GM18951 (cell line): Measurements from ENCODE around the gene SH3BP5.

Experiments
- POLR2A ChIP-seq: IDR thresholded peaks from 4 replicates; pipeline ENCODE4 v1.6.1; 2011; ENCODE audit warnings: mild to moderate bottlenecking; ENCODE audit not compliant: insufficient read length, insufficient read depth; ENCODE audit errors: extremely low read depth
- in situ Hi-C: fragments of 300-500 bp; cut with MboI; formaldehyde crosslinking; loops from one replicate; pipeline ENCODE4 v1.12.0; 2022; ENCODE audit warnings: low sequenced_read_pairs, mixed read lengths, inconsistent platforms; ENCODE audit not compliant: unreplicated experiment

Gene SH3BP5

DNA sequence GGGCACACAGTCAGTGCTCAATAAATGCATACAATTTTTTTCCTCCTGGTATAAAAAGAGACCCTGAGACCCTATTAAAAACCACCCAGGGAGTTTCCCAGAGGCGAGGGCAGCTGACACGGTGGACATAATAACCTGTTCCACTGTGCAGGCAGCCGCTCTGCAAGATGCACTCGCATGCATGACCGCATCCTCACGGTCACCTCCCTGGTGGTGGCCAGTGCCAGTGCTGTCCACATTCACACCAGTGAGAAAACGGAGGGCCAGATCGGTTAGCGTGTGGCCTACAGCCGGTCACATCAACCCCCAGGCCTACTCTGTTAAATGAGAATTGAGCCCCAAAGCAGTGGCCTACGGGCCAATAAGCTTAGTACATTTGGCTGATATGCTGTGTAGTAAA lies 24.8 kb downstream of the SH3BP5 start:
- in situ Hi-C loops: no loop called here
- TF ChIP-seq POLR2A: no peak

DNA sequence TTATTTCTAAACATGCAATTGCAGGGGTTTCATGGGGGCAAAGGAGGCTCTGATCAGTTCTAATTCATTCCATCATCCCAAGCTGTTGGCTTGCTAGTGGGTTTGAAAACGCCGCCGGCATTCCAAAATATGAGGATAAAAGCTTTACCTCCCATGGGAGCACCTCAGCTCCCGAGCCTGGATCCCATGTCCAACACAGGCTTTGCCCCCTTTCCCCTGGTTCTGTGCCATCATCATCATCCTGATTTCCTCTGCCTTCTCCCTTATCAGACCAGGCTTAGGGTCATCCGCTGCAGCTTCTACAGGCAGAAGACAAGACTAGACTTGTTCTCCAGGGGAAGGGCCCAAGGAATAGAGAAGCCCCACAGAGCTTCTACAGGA lies 25.4 kb downstream of the SH3BP5 start:
- in situ Hi-C loops: no loop called here
- no peak for TF ChIP-seq POLR2A

DNA sequence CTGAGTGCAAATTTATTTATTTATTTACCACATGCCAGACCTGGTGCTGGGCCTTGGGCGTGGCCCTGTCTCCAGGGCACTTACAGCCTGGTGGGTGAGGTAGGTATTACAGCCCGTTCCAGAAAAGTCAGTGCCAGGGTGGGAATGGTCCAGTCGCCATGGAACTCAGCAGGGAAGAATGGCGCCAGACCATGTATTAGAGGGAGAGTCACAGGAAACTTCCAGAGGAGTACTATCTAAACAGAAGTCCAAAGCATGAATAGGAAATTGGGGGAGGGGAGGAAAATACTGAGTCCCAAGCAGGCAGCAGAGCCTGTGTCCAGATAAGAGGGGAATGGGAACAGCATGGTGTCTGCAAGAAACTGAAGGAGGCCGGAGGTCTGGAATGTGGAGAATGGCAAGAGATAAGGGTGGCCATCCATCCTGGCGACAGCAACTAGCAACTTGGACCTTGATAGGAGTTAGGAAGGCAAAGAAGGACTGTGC lies 27.0 kb downstream of the SH3BP5 start:
- in situ Hi-C loops: no loop called here
- TF ChIP-seq POLR2A: no peak

DNA sequence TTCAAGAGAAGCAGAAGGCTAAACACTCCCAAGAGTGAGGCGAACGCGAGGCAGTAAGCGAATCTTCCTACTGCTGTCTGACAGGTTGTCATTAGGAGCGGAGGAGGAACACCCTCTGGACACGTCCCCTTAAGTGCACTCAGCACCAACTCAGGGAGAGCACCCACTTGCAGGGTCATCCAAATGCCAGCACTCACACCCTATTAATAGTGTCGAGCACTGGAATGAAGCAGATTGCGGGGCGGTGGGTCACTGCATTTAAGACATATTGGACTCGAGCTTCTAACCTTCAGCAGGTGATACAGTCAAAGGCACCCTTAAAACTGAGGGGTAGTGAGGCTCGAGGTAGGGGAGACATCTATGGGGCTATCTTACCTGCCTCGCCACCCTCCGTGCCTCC lies 28.7 kb downstream of the SH3BP5 start:
- in situ Hi-C loops: no loop called here
- TF ChIP-seq POLR2A: no peak

DNA sequence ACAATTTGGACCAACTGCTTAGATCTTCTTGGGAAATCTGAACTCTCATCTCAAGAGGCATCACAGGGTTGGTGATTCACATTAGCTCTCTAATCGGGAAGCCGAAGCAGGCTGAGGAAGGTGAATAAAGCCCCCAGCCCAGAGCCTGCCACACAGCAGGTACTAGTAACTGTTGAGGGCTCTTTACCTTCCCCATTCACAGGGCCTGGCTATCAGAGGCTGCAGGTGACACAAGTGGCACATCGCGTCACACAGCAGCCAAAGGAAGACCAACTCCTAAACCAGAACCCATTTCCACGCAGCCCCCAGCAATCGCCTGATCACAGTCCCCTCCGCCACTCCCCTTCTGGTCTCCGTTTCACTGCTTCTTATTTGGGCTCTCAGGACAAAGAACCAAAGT lies 29.2 kb downstream of the SH3BP5 start:
- no peak for TF ChIP-seq POLR2A
- in situ Hi-C loops: no loop called here

DNA sequence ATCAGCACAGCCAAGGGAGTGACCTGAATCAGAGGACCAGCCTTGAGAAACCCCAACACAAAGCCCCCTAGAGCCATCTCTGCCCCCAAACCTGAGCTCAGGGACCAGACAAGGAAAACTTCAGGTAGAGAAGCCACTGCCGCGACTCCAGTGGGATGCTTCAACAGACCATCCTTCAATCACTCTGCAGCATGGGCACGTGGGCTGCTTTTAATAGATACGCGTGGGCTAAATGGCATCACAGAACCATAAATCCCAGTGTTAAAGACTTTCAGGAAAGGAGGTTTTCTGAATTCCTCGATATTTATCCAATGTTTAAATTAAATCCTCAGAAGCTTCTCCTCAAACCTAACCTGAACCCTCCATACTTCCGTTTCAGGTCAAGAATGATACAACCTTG lies 30.6 kb downstream of the SH3BP5 start:
- in situ Hi-C loops: no loop called here
- TF ChIP-seq POLR2A: no peak

DNA sequence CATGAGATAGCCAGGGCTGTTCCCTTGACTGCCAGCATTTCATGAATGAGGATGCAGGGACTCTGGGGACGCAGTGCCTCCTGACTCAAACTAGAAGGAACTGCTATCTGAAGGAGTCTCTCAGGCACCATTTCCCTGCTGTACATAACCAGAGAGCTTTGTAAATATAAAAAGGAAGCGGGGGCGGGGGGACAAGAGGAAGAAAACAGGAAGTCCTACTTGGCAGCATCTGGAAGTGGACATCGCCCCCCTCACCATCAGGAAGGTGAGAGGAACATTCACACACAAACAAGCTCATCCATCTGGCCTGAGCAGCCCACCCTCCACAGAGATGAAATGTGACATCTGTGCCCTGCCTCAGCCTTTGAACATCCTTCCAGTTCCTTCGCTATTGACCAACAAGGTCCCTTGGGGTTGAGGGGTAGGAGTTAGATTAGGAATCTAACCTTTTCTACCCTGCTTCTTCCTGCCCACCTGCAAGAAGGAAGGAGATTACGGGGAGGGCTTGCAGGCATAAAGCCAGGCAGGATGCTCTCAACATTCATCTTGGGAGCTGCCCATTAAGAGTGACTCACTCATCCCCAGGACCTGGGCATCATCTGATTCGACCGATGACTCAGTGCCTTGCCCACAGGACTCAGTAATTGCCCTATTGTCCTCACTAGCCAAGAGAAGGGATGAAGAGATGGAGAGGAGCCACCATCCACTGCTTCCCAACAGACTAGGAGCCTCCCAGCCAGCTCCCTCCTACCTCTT lies 31.9 kb downstream of the SH3BP5 start:
- in situ Hi-C loops: no loop called here
- TF ChIP-seq POLR2A: no peak

DNA sequence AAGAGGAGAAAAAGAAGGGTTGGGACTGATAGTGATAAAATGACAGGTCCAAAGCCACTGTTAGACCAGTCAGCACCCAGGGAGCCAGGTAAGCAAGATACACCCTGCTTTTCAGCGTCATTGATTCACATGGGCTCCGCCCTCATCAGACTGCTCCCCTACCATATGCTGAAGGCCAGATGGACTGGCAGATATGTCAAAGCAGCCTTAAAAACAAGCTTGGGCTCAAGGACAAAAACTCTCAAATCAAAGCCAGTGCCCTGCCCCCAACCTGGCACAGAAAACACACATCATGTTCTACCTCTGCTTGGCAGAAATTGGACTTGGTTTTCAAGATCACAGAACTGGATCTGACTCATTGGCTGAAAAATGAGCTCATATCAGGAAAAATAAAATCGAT lies 33.4 kb downstream of the SH3BP5 start:
- in situ Hi-C loops: no loop called here
- no peak for TF ChIP-seq POLR2A

DNA sequence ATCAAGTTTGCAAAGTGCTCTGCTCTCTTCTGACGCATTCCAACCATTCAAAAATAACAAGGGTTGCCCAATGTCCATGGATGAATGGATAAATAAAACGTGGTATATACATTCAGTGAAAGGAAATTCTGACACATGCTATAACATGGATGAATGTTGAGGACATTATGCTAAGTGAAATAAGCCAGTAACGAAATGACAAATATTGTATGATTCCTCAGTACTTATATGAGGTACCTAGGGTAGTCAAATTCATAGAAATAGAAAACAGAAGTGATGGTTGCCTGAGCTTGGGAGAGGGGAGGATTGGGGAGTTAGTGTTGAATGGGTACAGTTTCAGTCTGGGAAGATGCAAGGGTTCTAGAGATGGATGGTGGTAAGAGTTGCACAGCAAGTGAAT lies 33.9 kb downstream of the SH3BP5 start:
- no peak for TF ChIP-seq POLR2A
- in situ Hi-C loops: no loop called here

DNA sequence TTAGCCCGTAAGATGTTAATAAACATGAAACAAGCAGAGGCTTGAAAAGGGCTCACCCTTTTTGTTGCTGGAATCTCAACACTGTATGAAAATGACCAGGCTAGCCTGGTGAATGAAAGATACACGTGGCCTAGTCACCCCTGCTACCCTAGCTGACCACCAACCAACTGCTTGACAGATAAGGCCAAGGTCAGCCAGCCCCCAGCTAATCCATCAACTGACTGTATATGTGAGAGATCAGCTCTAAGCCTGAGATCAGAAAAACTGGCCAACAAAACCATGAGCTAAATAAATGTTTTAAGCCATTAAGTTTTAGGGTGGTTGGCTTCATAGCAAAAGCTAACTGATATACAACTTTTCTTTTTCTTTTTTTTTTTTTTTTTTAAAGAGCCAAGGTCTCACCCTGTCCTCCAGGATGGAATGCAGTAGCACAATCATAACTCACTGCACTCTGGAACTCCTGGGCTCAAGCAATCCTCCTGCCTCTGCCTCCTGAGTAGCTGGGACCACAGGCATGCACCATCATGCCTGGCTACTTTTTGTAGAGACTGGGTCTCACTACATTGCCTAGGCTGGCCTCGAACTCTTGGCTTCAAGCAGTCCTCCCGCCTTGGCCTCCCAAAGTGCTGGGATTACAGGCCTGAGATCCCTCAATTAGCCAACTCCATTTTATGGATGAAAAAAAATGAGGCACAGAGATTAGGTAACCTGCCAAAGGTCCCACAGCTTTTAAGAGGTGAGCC lies 34.6 kb downstream of the SH3BP5 start:
- no peak for TF ChIP-seq POLR2A
- in situ Hi-C loops: no loop called here

DNA sequence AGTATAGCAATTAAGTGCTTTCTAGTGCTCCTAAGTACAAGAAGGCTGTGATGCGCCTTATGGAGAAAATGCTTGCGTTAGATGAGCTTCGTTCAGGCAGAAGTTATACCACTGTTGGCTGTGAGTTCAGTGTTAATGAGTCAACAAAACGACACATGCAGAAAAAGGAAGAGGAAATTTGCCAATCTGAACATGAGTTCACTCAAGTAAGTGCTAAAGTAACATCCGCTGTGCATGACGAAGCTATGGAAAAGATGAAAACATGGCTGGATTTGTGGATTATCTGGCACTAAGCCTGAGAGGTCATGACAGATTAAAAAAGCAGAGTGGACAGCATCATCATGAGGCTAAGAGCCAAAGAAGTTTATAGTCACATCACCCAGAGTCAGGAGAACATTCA lies 36.9 kb downstream of the SH3BP5 start:
- in situ Hi-C loops: no loop called here
- TF ChIP-seq POLR2A: no peak

DNA sequence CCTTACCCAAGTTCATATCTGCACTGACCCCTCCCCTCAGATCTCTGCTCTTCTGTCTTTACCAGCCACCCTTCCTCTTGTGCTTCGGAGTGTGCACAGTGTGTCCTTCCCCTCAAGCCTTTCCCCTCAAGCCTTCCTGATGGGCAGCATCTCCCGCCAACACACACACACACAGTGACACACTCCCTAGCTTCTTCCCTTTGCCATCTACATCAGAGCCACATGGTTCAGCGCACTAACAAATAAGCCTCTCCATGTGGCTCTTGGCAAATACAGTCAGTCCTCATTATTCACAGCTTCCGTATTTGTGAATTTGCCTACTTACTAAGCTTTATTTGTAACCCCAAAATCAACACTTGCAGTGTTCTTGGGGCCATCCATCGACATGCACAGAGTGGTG lies 37.5 kb downstream of the SH3BP5 start:
- in situ Hi-C loops: no loop called here
- TF ChIP-seq POLR2A: no peak

DNA sequence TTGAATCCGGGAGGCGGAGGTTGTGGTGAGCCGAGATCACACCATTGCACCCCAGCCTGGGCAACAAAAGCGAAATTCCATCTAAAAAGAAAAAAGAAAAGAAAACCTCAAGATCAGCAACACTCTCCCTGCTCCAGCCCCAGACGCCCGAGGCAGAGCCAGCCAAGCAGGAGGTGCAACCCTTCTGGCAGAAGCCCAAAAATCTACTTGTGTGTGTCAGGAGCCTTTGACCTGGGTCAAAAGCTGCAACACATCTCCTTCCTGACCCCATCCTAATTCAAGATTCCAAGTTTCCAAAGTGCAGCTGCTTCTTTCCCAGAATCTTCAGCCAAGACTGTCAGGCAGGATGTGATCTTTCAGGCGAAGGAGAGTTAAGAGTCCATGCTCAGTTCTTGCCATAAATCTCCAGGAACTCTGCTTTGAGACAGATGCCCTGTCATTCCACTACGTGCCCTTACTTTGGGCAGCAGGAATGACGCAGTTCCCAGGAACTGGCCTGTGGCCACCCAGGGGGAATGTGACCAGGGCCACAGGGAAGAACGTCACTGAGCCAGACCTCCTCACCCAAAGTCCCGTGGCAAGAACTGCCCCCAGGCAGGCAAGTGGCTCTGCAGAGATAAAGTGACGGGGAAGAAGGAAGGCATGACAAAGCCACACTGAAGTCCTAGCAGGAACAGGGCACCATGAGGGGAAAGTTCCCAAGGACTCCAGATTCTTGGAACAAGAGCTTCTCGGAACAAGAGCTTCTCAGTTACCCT lies 39.4 kb downstream of the SH3BP5 start:
- no peak for TF ChIP-seq POLR2A
- in situ Hi-C loops: no loop called here
